H7 (cell line): ENCODE data around the gene TXNDC16. TPM values are rescaled to one million over a fixed set of nuclear protein-coding genes. Genes with fewer than 3 reads are reported as not detected.

Source experiments
- DNase-seq: peaks from one replicate; pipeline ENCODE4 v3.0.0; 2012
- H3K27me3 ChIP-seq: 2 replicates; pipeline ENCODE4 v1.6.0; 2011; ENCODE audit warnings: mild to moderate bottlenecking, low read length; ENCODE audit not compliant: control insufficient read depth, insufficient read depth
- H3K36me3 ChIP-seq: replicated peaks from 2 replicates; pipeline ENCODE4 v1.5.1; 2011; ENCODE audit warnings: low read length; ENCODE audit not compliant: control insufficient read depth, insufficient read depth
- H3K4me3 ChIP-seq: 2 replicates; pipeline ENCODE4 v1.5.1; 2011; ENCODE audit warnings: low read depth, mild to moderate bottlenecking, control low read depth, low read length, moderate library complexity; ENCODE audit not compliant: insufficient read depth
- total RNA-seq: library from RNA; depleted of rRNA; stranded (reverse); fragments of >200 nt; shearing (Covaris generic); gene quantifications from 2 replicates; pipeline ENCODE4 v1.2.3, GENCODE V29; 2014; rRNA removed

TXNDC16 gene
- total RNA-seq, 1 experiment from 2014 or later: 8.1 TPM

DNA sequence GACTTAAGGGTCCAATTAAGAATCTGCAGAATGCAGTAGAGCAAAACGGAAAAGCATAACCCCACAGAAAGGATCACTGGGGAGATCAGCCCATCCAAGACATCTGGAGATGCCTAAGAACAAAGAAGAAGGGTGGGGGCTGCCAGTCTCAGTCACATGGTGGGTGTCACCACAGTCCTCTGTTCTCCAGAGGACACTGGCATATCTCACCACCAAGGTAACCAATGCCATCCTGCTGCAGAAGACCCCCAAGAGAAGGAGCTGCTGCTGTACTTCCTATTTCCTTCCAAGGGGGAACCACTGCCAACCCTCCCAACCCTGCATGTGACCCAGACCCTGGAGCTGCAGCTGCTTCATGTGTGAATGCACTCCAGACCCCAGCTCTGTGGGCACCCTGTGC is 147.0 kb downstream of the TXNDC16 start:
- no peak for DNase-seq
- no peaks in the 10 kb centered on the region for H3K27me3 ChIP-seq
- H3K36me3 ChIP-seq: no peaks in the 10 kb centered on the region
- no peak overlapping the region for H3K4me3 ChIP-seq

DNA sequence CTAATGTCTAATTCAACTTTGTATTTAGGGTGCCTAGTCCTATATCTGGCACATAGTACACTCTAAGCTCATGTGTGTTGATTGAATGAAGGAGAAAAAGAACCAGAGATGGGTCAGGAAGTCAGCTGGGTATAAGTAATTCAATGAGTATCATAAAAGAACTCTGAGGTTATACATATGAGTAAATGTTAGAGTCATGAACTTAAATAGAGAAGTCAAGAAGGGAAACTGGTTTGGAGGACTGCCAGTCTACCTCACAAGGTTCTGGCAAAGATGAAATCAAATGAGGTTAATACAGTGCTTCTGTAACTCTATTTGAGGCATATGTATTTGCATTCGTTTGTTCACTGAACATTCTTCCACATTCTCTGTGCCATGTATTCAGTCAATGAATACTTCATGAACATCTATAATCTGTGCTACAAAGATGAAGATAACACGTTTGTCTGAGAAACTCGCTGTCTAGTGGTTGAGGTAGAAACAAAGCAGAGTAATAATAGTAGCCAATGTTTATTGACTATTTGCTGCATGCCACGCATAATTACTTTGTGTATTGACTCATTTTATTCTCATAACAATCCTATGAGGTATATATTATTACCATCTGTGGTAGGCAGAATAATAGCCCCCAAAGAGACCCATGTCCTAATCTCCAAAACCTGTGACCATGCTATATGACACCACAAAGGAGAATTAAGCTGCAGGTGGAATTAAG is 149.3 kb downstream of the TXNDC16 start:
- no peak overlapping the region for H3K4me3 ChIP-seq
- DNase-seq: no peak
- H3K36me3 ChIP-seq: no peaks in the 10 kb centered on the region
- no peaks in the 10 kb centered on the region for H3K27me3 ChIP-seq

GRCh38 chr14:52400846-52401245 is 151.5 kb downstream of the TXNDC16 start:
- Histone ChIP-seq H3K27me3 (no peaks in the 10 kb centered on the region), H3K4me3 (no peak overlapping the region), H3K36me3 (no peaks in the 10 kb centered on the region)
- no peak for DNase-seq

DNA sequence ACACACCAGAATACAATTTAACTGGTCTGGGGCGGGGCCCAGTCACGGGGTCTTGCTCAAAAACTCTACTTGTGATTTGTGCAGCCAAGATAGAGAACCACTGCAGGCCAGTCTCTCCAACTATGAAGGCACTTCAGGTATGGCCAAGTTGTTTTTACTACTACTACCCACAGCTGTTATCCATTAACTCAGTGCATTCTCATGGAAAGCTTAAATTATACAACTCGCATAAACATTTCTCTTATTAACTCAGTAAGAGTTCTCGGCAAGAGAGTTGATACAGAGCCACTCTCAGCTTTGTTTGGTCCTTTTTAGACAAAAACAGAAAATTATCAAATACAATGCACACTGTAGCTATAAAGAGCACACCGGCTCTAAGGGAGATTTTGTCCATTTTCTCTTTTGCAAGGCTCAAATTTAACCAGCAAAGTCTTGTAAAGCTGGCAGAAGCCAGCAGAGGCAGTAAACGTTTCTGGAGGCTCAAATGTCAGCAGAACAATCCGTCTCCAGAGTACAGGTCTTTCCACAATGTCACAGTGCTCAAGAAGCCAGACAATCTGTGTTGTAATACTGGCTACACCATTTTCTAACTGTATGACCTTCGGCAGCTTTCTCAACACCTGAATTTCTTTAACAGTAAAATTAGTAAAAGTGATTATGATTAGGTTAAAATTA is 152.2 kb downstream of the TXNDC16 start:
- Histone ChIP-seq H3K36me3 (no peaks in the 10 kb centered on the region), H3K4me3 (no peak overlapping the region), H3K27me3 (no peaks in the 10 kb centered on the region)
- DNase-seq: peak; percentile 16

DNA sequence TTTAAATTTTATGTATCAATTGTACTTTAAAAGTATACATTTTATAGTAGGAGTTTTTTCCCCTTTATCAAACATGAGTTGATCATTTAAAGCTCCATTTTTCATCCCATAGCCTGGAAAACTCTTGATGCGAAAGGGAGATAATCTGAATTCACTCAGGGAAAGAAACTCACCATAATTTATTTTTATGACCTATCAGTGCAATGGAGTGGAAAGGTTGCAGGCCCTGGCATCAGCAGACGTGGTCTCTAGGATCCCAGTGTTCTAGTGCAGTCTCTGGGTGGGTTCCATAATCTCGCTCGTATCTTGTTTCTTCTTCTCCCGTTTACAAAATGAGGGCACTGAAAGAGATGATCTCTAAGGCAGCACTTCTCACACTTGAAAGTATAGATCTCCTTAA is 153.2 kb downstream of the TXNDC16 start:
- no peak for DNase-seq
- Histone ChIP-seq H3K4me3 (no peak overlapping the region), H3K36me3 (no peaks in the 10 kb centered on the region), H3K27me3 (no peaks in the 10 kb centered on the region)

DNA sequence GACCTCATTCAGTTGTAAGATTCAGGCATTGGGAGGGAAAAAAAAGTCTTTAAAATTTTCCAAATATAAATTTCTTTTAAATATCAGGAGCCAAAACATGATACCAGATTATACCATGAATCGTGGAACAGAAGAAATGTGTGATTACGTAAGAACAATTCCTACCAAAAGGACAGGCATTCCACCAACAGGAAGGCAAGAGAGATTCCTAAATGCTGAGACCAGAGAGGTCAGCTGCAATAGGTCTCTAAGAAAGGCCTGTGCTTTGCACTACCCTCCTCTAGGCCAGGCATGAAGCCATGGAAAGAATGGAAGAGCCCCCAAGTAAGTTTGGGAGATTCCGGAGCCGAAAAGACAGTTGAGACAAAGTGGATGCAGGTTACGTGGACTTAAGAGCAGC is 154.5 kb downstream of the TXNDC16 start:
- Histone ChIP-seq H3K27me3 (no peaks in the 10 kb centered on the region), H3K4me3 (no peak overlapping the region), H3K36me3 (no peaks in the 10 kb centered on the region)
- no peak for DNase-seq

DNA sequence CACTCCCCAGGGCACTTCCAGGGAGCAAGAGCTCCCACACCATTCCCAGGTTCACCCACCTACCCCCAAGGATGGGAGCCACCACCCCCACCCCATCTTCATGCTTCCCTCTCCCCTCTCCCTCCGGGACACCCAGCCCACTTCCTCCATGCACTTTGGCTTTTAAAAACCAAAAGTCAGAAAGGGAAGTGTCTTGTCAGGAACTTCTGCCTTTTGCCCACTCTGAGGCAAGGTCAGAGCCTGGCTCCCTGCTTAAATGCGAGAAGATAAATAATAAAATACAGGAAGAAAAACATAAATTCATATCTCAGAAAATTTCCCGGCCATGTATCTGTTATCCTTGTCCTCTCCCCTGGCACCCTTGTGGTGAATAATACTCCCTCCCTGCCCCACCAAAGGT is 156.6 kb downstream of the TXNDC16 start:
- no peak for DNase-seq
- Histone ChIP-seq H3K4me3 (no peak overlapping the region), H3K27me3 (no peaks in the 10 kb centered on the region), H3K36me3 (no peaks in the 10 kb centered on the region)

GRCh38 chr14:52391881-52392615 is 160.3 kb downstream of the TXNDC16 start:
- Histone ChIP-seq H3K36me3 (no peaks in the 10 kb centered on the region), H3K27me3 (no peaks in the 10 kb centered on the region), H3K4me3 (no peak overlapping the region)
- DNase-seq: no peak

Other genes starting within 250 kb of the TXNDC16 start
- 0.24 and 1.9 TPM in 2 replicates for gene PTGER2, start 238.2 kb downstream of the TXNDC16 start, total RNA-seq
- 0.69 and 2.3 TPM in 2 replicates for gene GPR137C, start 331 bp upstream of the TXNDC16 start, total RNA-seq
- gene ERO1A, start 143.1 kb upstream of the TXNDC16 start, total RNA-seq: 24.6 and 43.1 TPM in 2 replicates
- gene PSMC6, start 154.7 kb upstream of the TXNDC16 start, total RNA-seq: 113 and 143 TPM in 2 replicates
- 20.7 and 28.4 TPM in 2 replicates for gene STYX, start 177.7 kb upstream of the TXNDC16 start, total RNA-seq
- 25.7 and 39.6 TPM in 2 replicates for gene GNPNAT1, start 239.1 kb upstream of the TXNDC16 start, total RNA-seq